Fibroblast of lung (primary cell): ENCODE measurements around the gene CHD2. TPM values are rescaled to one million over a fixed set of nuclear protein-coding genes. Genes with fewer than 3 reads are reported as not detected.

ENCODE experiments used
- DNase-seq, 2 donors: peaks; one replicate each; pipeline versions ENCODE4 v3.0.0 to v3.0.0-alpha.2; 2010; ENCODE audit warnings: low read depth in 2 of 2
- H2AFZ ChIP-seq: 2 replicates; pipeline ENCODE4 v1.5.1; 2012; ENCODE audit warnings: low read length, control low read depth, inconsistent platforms
- H3K27ac ChIP-seq: 2 replicates; pipeline ENCODE4 v1.5.1; 2011; ENCODE audit warnings: low read length, control low read depth; ENCODE audit not compliant: insufficient read depth
- H3K27me3 ChIP-seq: 2 replicates; pipeline ENCODE4 v1.5.1; 2011; ENCODE audit warnings: mild to moderate bottlenecking, low read length; ENCODE audit not compliant: control insufficient read depth, insufficient read depth
- H3K36me3 ChIP-seq: 2 replicates; pipeline ENCODE4 v1.5.1; 2011; ENCODE audit warnings: low read length; ENCODE audit not compliant: control insufficient read depth, insufficient read depth
- H3K4me1 ChIP-seq: 2 replicates; pipeline ENCODE4 v1.5.1; 2011; ENCODE audit warnings: low read length; ENCODE audit not compliant: control insufficient read depth, insufficient read depth; ENCODE audit errors: extremely low read depth
- H3K4me2 ChIP-seq: 2 replicates; pipeline ENCODE4 v1.5.1; 2011; ENCODE audit warnings: low read length, control low read depth; ENCODE audit not compliant: insufficient read depth; ENCODE audit errors: extremely low read depth
- H3K4me3 ChIP-seq, 4 experiments: fragments of 200-600 bp in 1 of 4; sonication (generic) in 1 of 4; replicated peaks in 1 of 4; 2 replicates each; pipeline ENCODE4 v1.5.1; 2011 to 2016; ENCODE audit warnings: low read length in 4 of 4, low read depth in 3 of 4, mild to moderate bottlenecking in 3 of 4, control low read depth in 2 of 4, inconsistent platforms in 1 of 4, mixed read lengths in 1 of 4; ENCODE audit not compliant: insufficient read depth in 1 of 4; ENCODE audit errors: control extremely low read depth in 1 of 4
- H3K79me2 ChIP-seq: 2 replicates; pipeline ENCODE4 v1.5.1; 2012; ENCODE audit warnings: mild to moderate bottlenecking, low read length, inconsistent platforms; ENCODE audit not compliant: control insufficient read depth, insufficient read depth
- H3K9ac ChIP-seq: 2 replicates; pipeline ENCODE4 v1.5.1; 2011; ENCODE audit warnings: mild to moderate bottlenecking, low read length, control low read depth; ENCODE audit not compliant: insufficient read depth
- H3K9me3 ChIP-seq: 2 replicates; pipeline ENCODE4 v1.5.1; 2012; ENCODE audit warnings: low read depth, low read length; ENCODE audit not compliant: control insufficient read depth, insufficient read depth
- H4K20me1 ChIP-seq: 2 replicates; pipeline ENCODE4 v1.5.1; 2011; ENCODE audit warnings: low read length; ENCODE audit not compliant: control insufficient read depth, insufficient read depth; ENCODE audit errors: extremely low read depth
- EZH2 ChIP-seq: IDR thresholded peaks from 2 replicates; pipeline ENCODE4 v1.5.1; 2012; ENCODE audit warnings: low read length, control low read depth, mild to moderate bottlenecking; ENCODE audit errors: missing control alignments
- polyA plus RNA-seq, 2 donors: library from polyadenylated mRNA; depleted of rRNA in 1 of 2; stranded (reverse) in 1 of 2; unstranded in 1 of 2; fragments of >200 nt; gene quantifications; 2 replicates each; pipeline ENCODE4 v1.2.1, GENCODE V29; 2011 to 2012; ENCODE audit warnings: missing spikeins in 1 of 2
- total RNA-seq: library from RNA; depleted of rRNA; stranded (reverse); fragments of >200 nt; gene quantifications from 2 replicates; pipeline ENCODE4 v1.2.1, GENCODE V29; 2014
- TF ChIP-seq, protein P1 (sequence below), 2 donors: IDR thresholded peaks in 1 of 2; conservative IDR thresholded peaks in 1 of 2; 1 replicate in 1 of 2; 2 replicates in 1 of 2; pipeline ENCODE4 v1.5.1; 2011 to 2012; ENCODE audit warnings: low read length in 2 of 2, control low read depth in 1 of 2, inconsistent platforms in 1 of 2, low read depth in 1 of 2, mild to moderate bottlenecking in 1 of 2

CHD2 gene
- total and polyA plus RNA-seq, 2 donors (not counting 1 experiment from before 2014, with no cell fraction given) = 36.5 to 92.5 TPM

DNA sequence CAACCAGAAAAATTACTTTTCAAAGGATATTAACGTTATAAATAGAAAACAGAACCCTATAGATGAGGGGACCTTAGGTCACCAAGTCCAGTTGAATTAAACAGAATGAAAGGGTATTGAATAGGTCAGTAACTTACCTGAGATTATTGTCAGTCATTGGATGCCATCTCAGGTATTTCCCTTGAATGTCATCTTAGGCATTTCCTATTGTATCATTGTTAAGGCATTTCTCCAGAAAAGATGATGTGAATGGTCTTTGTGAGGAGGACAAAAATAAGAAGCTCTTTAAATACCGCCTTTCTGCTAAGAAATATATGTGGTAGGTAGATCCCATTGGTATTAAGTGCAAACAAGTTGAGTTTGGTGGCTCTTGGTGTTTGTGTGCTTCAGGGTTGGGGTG lies 55.6 kb downstream of the CHD2 start:
- H3K79me2 ChIP-seq = peaks cover 22% of the 10 kb centered on the region
- H3K9ac ChIP-seq = no peak overlapping the region
- H3K4me1 ChIP-seq = no peaks in the 10 kb centered on the region
- no peak overlapping the region for H2AFZ ChIP-seq
- DNase-seq = no peak
- H3K27ac ChIP-seq = no peak overlapping the region
- no peaks in the 10 kb centered on the region for H4K20me1 ChIP-seq
- H3K27me3 ChIP-seq = no peaks in the 10 kb centered on the region
- no peak overlapping the region for H3K4me3 ChIP-seq
- TF ChIP-seq EZH2 = no peak
- TF ChIP-seq, protein P1, sequence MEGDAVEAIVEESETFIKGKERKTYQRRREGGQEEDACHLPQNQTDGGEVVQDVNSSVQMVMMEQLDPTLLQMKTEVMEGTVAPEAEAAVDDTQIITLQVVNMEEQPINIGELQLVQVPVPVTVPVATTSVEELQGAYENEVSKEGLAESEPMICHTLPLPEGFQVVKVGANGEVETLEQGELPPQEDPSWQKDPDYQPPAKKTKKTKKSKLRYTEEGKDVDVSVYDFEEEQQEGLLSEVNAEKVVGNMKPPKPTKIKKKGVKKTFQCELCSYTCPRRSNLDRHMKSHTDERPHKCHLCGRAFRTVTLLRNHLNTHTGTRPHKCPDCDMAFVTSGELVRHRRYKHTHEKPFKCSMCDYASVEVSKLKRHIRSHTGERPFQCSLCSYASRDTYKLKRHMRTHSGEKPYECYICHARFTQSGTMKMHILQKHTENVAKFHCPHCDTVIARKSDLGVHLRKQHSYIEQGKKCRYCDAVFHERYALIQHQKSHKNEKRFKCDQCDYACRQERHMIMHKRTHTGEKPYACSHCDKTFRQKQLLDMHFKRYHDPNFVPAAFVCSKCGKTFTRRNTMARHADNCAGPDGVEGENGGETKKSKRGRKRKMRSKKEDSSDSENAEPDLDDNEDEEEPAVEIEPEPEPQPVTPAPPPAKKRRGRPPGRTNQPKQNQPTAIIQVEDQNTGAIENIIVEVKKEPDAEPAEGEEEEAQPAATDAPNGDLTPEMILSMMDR (conservative IDR thresholded peaks at IDR 0.05 in 1 of 2, IDR thresholded peaks at IDR 0.05 in 1 of 2; ENCODE audit: low read depth in 1 of 2, low read length in 2 of 2) = no peak
- no peaks in the 10 kb centered on the region for H3K9me3 ChIP-seq
- H3K36me3 ChIP-seq = peaks cover 17% of the 10 kb centered on the region
- no peak overlapping the region for H3K4me2 ChIP-seq

DNA sequence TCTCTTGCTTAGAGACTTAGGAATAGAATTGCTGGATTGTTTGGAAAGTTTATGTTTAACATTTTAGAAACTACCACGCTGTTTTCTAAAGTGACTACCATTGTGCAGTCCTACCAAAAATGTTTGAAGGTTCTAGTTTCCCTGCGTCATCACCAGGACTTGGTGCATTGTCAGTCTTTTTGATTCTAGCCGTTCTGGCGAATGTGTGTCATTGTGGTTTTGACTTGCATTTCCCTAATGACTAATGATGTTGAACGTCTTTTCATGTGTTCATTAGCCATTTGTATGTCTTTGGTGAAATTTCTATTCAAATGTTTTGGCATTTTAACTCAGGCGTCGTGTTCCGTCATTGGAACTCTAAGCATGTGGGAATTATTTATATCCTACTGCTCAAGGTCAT lies 58.0 kb downstream of the CHD2 start:
- Histone ChIP-seq H3K4me3 (no peak overlapping the region), H3K9me3 (no peaks in the 10 kb centered on the region), H3K27me3 (no peaks in the 10 kb centered on the region), H3K36me3 (peaks cover 15% of the 10 kb centered on the region), H4K20me1 (no peaks in the 10 kb centered on the region), H3K27ac (no peak overlapping the region), H3K79me2 (peaks cover 42% of the 10 kb centered on the region), H3K4me2 (no peak overlapping the region), H3K4me1 (no peaks in the 10 kb centered on the region), H3K9ac (no peak overlapping the region), H2AFZ (no peak overlapping the region)
- DNase-seq = peak; percentile 14 to 92
- TF ChIP-seq, protein P1 (conservative IDR thresholded peaks at IDR 0.05 in 1 of 2, IDR thresholded peaks at IDR 0.05 in 1 of 2; ENCODE audit: low read depth in 1 of 2, low read length in 2 of 2) = no peak
- TF ChIP-seq EZH2 = no peak

DNA sequence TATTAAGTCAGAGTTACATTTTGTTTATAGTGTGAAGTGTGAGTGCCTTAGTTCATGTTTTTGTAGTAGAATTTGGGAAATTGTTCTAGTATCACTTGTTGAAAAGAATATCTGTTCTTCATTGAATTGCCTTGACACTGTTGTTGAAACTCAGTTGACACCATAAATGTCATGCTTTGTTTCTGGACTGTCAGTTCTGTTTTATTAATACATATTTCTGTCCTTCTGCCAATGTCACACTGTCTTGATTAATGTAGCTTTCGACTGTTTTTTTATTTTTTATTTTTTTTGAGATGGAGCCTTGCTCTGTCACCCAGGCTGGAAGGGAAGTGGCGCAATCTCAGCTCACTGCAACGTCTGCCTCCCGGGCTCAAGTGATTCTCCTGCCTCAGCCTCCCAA lies 59.1 kb downstream of the CHD2 start:
- TF ChIP-seq, protein P1 (conservative IDR thresholded peaks at IDR 0.05 in 1 of 2, IDR thresholded peaks at IDR 0.05 in 1 of 2; ENCODE audit: low read depth in 1 of 2, low read length in 2 of 2) = no peak
- no peak for TF ChIP-seq EZH2
- H3K79me2 ChIP-seq = peaks cover 49% of the 10 kb centered on the region
- no peak overlapping the region for H3K27ac ChIP-seq
- H4K20me1 ChIP-seq = no peaks in the 10 kb centered on the region
- no peak overlapping the region for H2AFZ ChIP-seq
- no peak overlapping the region for H3K4me3 ChIP-seq
- H3K4me2 ChIP-seq = no peak overlapping the region
- no peaks in the 10 kb centered on the region for H3K27me3 ChIP-seq
- DNase-seq = no peak
- no peak overlapping the region for H3K9ac ChIP-seq
- no peaks in the 10 kb centered on the region for H3K9me3 ChIP-seq
- no peaks in the 10 kb centered on the region for H3K4me1 ChIP-seq
- peaks cover 10% of the 10 kb centered on the region for H3K36me3 ChIP-seq
